Trophoblast cell (in vitro differentiated cells and primary cell): ENCODE measurements around the gene NDUFA11.
"Not testable (repeated sequence)": the region's sequence is repeated elsewhere in the genome, so short reads cannot be mapped to it uniquely, and the experiment has no call there.

ENCODE experiments used
- DNase-seq, 2 donors: peaks; one replicate each; pipeline ENCODE4 v3.0.0-alpha.2; 2016
- H2AFZ ChIP-seq: 2 replicates; pipeline ENCODE4 v1.6.1; 2013; ENCODE audit warnings: low read length, moderate library complexity, mild to moderate bottlenecking; ENCODE audit not compliant: insufficient read depth, poor library complexity
- H2AK5ac ChIP-seq: 2 replicates; pipeline ENCODE4 v1.6.1; 2013; ENCODE audit warnings: mild to moderate bottlenecking, low read length
- H2BK120ac ChIP-seq: 2 replicates; pipeline ENCODE4 v1.6.1; 2013; ENCODE audit warnings: low read length, mild to moderate bottlenecking, moderate library complexity; ENCODE audit not compliant: insufficient read depth, poor library complexity
- H2BK12ac ChIP-seq: 2 replicates; pipeline ENCODE4 v1.6.1; 2013; ENCODE audit warnings: mild to moderate bottlenecking, low read length, moderate library complexity
- H2BK5ac ChIP-seq: 2 replicates; pipeline ENCODE4 v1.6.1; 2013; ENCODE audit warnings: low read length, low read depth, moderate library complexity, mild to moderate bottlenecking; ENCODE audit not compliant: poor library complexity
- H3K14ac ChIP-seq: 2 replicates; pipeline ENCODE4 v1.6.1; 2013; ENCODE audit warnings: mild to moderate bottlenecking, low read length
- H3K18ac ChIP-seq: 2 replicates; pipeline ENCODE4 v1.6.1; 2013; ENCODE audit warnings: mild to moderate bottlenecking, low read length
- H3K23ac ChIP-seq: 2 replicates; pipeline ENCODE4 v1.6.1; 2013; ENCODE audit warnings: low read length
- H3K27ac ChIP-seq: 2 replicates; pipeline ENCODE4 v1.5.1; 2013; ENCODE audit warnings: low read depth, mild to moderate bottlenecking, inconsistent platforms, low read length, moderate library complexity
- H3K27me3 ChIP-seq: 2 replicates; pipeline ENCODE4 v1.6.1; 2013; ENCODE audit warnings: inconsistent platforms, mild to moderate bottlenecking, low read length, moderate library complexity; ENCODE audit not compliant: insufficient read depth
- H3K36me3 ChIP-seq, 2 experiments: 1 replicate in 1 of 2; 2 replicates in 1 of 2; pipeline ENCODE4 v1.6.1; 2013; ENCODE audit warnings: low read length in 2 of 2, mild to moderate bottlenecking in 2 of 2, moderate library complexity in 1 of 2; ENCODE audit not compliant: insufficient read depth in 2 of 2, control insufficient read depth in 1 of 2
- H3K4ac ChIP-seq: 2 replicates; pipeline ENCODE4 v1.6.1; 2013; ENCODE audit warnings: low read depth, mild to moderate bottlenecking, low read length, moderate library complexity
- H3K4me1 ChIP-seq, 2 experiments: 1 replicate in 1 of 2; 2 replicates in 1 of 2; pipeline ENCODE4 v1.6.1; 2013; ENCODE audit warnings: low read length in 2 of 2, mild to moderate bottlenecking in 2 of 2, moderate library complexity in 1 of 2; ENCODE audit not compliant: insufficient read depth in 2 of 2, control insufficient read depth in 1 of 2
- H3K4me2 ChIP-seq: 2 replicates; pipeline ENCODE4 v1.6.1; 2013; ENCODE audit warnings: inconsistent platforms, mild to moderate bottlenecking, low read length, moderate library complexity
- H3K4me3 ChIP-seq: 2 replicates; pipeline ENCODE4 v1.5.1; 2013; ENCODE audit warnings: mild to moderate bottlenecking, low read depth, low read length, inconsistent platforms
- H3K79me1 ChIP-seq: one replicate; pipeline ENCODE4 v1.6.1; 2013; ENCODE audit warnings: low read length
- H3K79me2 ChIP-seq: 2 replicates; pipeline ENCODE4 v1.6.1; 2013; ENCODE audit warnings: low read length, mild to moderate bottlenecking; ENCODE audit not compliant: control insufficient read depth, insufficient read depth, poor library complexity
- H3K9ac ChIP-seq: 2 replicates; pipeline ENCODE4 v1.6.1; 2013; ENCODE audit warnings: mild to moderate bottlenecking, low read length
- H3K9me3 ChIP-seq: 2 replicates; pipeline ENCODE4 v1.6.1; 2013; ENCODE audit warnings: low read depth, mild to moderate bottlenecking, control low read depth, inconsistent platforms, low read length; ENCODE audit not compliant: insufficient read depth
- H4K12ac ChIP-seq: 2 replicates; pipeline ENCODE4 v1.6.1; 2013; ENCODE audit warnings: low read depth, mild to moderate bottlenecking, low read length, moderate library complexity
- H4K8ac ChIP-seq: 2 replicates; pipeline ENCODE4 v1.6.1; 2013; ENCODE audit warnings: low read depth, mild to moderate bottlenecking, low read length, moderate library complexity
- H4K91ac ChIP-seq: one replicate; pipeline ENCODE4 v1.6.1; 2013; ENCODE audit warnings: low read depth, mild to moderate bottlenecking, low read length, moderate library complexity
- WGBS: extraction: QIAGEN DNeasy Blood & Tissue Kit; methylation state at CpG from one replicate; pipeline ENCODE4 v1.1.7; 2013; ENCODE audit warnings: missing lambda C conversion rate; ENCODE audit not compliant: insufficient read length, insufficient coverage; ENCODE audit errors: extremely low coverage; 5-methylcytosine and 5-hydroxymethylcytosine counted together

The NDUFA11 gene

DNA sequence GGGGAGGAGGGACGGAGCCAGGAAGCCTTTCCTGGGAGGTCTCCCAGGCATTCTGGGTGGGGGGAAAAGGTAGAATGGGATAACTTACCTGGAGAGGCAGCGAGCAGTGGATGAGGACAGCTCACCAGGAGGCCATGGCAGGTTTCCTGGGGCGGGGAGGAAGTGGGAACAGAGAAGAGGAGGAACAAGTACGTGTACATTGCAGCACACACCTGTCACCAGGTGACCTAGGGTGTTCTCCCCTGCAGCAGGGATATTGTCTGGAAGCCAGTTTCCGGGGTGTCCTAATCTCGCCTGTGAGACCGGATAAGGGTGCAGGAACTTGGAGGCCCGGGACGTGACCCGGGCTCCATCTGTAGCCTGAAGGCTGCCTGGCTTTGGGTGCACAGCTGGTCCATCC is 52.3 kb downstream of the NDUFA11 start, which contains the start of gene FUT3:
TSS of gene FUT3 (minus strand) at position 148 of the 400 bp plus-strand sequence.
- H3K36me3 ChIP-seq, result no peaks in the 10 kb centered on the region
- no peak within 1 kb of the TSS for H3K23ac ChIP-seq
- H3K79me2 ChIP-seq, result no peaks in the 10 kb centered on the region
- H2BK12ac ChIP-seq, result no peak within 1 kb of the TSS
- no peak within 1 kb of the TSS for H3K4ac ChIP-seq
- no peak within 1 kb of the TSS for H3K14ac ChIP-seq
- no peak within 1 kb of the TSS for H3K18ac ChIP-seq
- no peak within 1 kb of the TSS for H4K8ac ChIP-seq
- no peak within 1 kb of the TSS for H2BK5ac ChIP-seq
- no peak within 1 kb of the TSS for H2AK5ac ChIP-seq
- H3K79me1 ChIP-seq, result no peaks in the 10 kb centered on the region
- no peak within 1 kb of the TSS for H3K4me2 ChIP-seq
- H3K4me3 ChIP-seq, result no peak within 1 kb of the TSS
- H4K12ac ChIP-seq, result no peak within 1 kb of the TSS
- H2AFZ ChIP-seq, result no peak within 1 kb of the TSS
- no CpG with 5 or more reads among the region's 10 CpGs for WGBS
- no peaks in the 10 kb centered on the region for H3K9me3 ChIP-seq
- H4K91ac ChIP-seq, result no peak within 1 kb of the TSS
- DNase-seq, result no peak
- no peaks in the 10 kb centered on the region for H3K27me3 ChIP-seq
- no peak within 1 kb of the TSS for H2BK120ac ChIP-seq
- H3K9ac ChIP-seq, result no peak within 1 kb of the TSS
- H3K4me1 ChIP-seq, result no peaks in the 10 kb centered on the region
- no peak within 1 kb of the TSS for H3K27ac ChIP-seq

DNA sequence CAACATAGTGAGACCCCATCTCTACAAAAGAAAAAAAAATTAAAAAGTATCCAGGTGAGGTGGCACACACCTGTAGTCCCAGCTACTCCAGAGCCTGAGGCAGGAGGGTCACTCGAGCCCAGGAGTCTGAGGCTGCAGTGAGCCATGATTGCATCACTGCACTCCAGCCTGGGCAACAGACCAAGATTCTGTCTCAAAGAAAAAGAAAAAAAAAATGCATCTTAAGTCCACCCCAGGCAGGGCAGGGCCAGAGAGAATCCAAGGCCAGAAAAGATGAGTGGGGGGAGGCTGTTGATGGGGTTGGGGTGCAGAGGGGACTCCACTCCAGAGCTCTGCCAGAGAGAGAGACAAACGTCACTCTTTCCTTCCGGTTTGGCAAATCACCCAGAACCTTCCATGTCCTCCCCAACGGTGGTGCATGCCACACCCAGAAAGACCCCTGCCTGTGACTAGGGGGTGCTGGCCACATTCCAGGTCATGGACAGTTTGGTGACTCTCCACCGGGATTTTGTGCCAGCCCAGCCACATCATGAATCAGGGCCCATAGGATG is 52.8 kb downstream of the NDUFA11 start:
- Histone ChIP-seq H2BK12ac (no peak overlapping the region), H3K79me1 (no peaks in the 10 kb centered on the region), H2BK120ac (no peak overlapping the region), H4K12ac (no peak overlapping the region), H3K23ac (no peak overlapping the region), H3K27ac (no peak overlapping the region), H4K91ac (no peak overlapping the region), H3K79me2 (no peaks in the 10 kb centered on the region), H3K9ac (no peak overlapping the region), H2AFZ (no peak overlapping the region), H3K36me3 (no peaks in the 10 kb centered on the region), H3K14ac (no peak overlapping the region), H3K4me3 (no peak overlapping the region), H3K4ac (no peak overlapping the region), H4K8ac (no peak overlapping the region), H3K4me1 (no peaks in the 10 kb centered on the region), H3K9me3 (no peaks in the 10 kb centered on the region), H3K18ac (no peak overlapping the region), H2AK5ac (no peak overlapping the region), H3K4me2 (no peak overlapping the region), H3K27me3 (no peaks in the 10 kb centered on the region), H2BK5ac (no peak overlapping the region)
- DNase-seq, result no peak
- no CpG with 5 or more reads among the region's 5 CpGs for WGBS

DNA sequence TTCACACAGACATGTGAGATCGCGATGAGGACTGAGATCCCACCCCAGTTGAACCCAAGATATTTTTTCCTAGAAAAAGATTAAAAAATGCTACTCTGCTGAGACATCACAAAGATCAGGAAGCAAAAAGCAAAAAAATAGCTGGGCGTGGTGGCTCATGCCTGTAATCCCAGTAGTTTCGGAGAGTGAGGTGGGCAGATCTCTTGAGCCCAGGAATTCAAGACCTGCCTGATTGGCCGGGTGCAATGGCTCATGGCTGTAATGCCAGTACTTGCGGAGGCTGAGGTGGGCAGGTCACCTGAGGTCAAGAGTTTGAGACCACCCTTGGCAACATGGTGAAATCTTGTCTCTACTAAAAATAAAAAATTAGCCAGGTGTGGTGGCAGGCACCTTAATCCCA is 53.4 kb downstream of the NDUFA11 start:
- Histone ChIP-seq H3K9ac (no peak overlapping the region), H3K79me1 (no peaks in the 10 kb centered on the region), H3K27me3 (no peaks in the 10 kb centered on the region), H3K4me1 (no peaks in the 10 kb centered on the region), H3K23ac (no peak overlapping the region), H3K4me2 (no peak overlapping the region), H4K12ac (no peak overlapping the region), H2BK12ac (no peak overlapping the region), H3K14ac (no peak overlapping the region), H4K8ac (no peak overlapping the region), H3K4ac (no peak overlapping the region), H2AFZ (no peak overlapping the region), H2BK5ac (no peak overlapping the region), H3K9me3 (no peaks in the 10 kb centered on the region), H3K36me3 (no peaks in the 10 kb centered on the region), H3K27ac (no peak overlapping the region), H3K4me3 (no peak overlapping the region), H2BK120ac (no peak overlapping the region), H3K18ac (no peak overlapping the region), H4K91ac (no peak overlapping the region), H3K79me2 (no peaks in the 10 kb centered on the region), H2AK5ac (no peak overlapping the region)
- WGBS, result no CpG with 5 or more reads among the region's 6 CpGs
- DNase-seq, result no peak

DNA sequence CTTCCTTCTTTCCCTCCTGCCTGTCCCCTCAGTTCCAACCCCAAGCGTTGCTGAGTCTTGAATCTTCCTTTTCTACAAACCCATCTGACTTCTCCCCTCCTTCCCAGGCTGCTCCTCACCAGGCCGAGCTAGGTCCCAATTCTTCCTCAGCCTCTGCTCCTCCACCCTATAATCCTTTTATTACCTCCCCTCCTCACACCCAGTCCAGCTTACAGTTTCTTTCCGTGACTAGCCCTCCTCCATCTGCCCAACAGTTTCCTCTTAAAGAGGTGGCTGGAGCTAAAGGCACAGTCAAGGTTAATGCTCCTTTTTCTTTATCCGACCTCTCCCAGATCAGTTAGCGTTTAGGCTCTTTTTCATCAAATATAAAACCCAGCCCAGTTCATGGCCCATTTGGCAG is 55.0 kb downstream of the NDUFA11 start:
- H2BK12ac ChIP-seq, H2AK5ac ChIP-seq, DNase-seq: not testable (repeated sequence)

More for the DNA sequence above, 55.0 kb downstream of the NDUFA11 start:
- not testable (repeated sequence) for H2BK120ac ChIP-seq, H3K27ac ChIP-seq, H4K91ac ChIP-seq, H3K14ac ChIP-seq, H3K9me3 ChIP-seq, H2AFZ ChIP-seq, H3K27me3 ChIP-seq, H3K4me2 ChIP-seq, H3K4me1 ChIP-seq, H2BK5ac ChIP-seq, H3K4ac ChIP-seq, H3K23ac ChIP-seq, H3K4me3 ChIP-seq, H4K12ac ChIP-seq, H3K9ac ChIP-seq, H4K8ac ChIP-seq, H3K79me1 ChIP-seq, H3K79me2 ChIP-seq, H3K36me3 ChIP-seq, H3K18ac ChIP-seq
- WGBS, result no CpG with 5 or more reads among the region's 5 CpGs
